ENCODE results near the gene HS3ST6.
A peak's percentile ranks its signal among the peaks of the same experiment; 100 is the strongest.
"Not testable (repeated sequence)": the region's sequence is repeated elsewhere in the genome, so short reads cannot be mapped to it uniquely, and the experiment has no call there.

HS3ST6 gene

DNA sequence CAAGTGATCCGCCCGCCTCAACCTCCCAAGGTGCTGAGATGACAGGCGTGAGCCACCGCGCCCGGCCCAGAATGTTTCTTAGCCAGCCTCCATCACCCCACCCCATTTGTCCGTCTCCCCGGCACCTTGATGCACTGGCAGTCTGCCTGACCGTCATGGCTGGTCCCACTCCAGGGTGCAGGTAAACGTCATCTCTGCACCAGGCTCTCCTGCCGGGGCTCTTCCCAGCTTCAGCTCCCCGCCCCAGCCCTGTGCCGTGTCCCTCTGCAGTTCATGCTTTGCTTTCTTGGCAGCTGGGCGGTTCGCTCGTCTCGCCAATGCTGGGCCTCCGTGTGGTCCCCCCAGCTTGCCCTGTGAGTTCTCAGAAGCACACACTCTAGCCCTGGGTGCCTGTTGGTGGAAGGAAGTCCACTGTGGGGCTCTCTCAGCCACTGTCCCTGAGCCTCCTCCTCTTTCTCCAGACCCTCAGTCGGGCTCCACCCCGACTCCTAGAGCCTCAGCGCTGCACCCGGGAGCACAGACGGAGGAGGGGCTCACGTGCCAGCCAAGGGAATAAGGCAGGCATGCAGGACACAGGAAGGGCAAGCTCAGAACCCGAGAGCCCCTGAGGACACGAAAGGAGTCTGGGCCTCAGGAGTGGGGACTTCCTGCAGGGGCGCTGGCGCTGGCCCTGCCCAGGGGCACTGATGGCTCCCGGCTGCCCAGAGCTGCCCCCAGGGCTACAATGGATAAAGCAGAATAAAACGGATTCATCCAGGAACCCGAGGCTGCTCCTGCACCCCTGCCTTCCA lies 12.0 kb downstream of the HS3ST6 start:
- DNase-seq = no peak

DNA sequence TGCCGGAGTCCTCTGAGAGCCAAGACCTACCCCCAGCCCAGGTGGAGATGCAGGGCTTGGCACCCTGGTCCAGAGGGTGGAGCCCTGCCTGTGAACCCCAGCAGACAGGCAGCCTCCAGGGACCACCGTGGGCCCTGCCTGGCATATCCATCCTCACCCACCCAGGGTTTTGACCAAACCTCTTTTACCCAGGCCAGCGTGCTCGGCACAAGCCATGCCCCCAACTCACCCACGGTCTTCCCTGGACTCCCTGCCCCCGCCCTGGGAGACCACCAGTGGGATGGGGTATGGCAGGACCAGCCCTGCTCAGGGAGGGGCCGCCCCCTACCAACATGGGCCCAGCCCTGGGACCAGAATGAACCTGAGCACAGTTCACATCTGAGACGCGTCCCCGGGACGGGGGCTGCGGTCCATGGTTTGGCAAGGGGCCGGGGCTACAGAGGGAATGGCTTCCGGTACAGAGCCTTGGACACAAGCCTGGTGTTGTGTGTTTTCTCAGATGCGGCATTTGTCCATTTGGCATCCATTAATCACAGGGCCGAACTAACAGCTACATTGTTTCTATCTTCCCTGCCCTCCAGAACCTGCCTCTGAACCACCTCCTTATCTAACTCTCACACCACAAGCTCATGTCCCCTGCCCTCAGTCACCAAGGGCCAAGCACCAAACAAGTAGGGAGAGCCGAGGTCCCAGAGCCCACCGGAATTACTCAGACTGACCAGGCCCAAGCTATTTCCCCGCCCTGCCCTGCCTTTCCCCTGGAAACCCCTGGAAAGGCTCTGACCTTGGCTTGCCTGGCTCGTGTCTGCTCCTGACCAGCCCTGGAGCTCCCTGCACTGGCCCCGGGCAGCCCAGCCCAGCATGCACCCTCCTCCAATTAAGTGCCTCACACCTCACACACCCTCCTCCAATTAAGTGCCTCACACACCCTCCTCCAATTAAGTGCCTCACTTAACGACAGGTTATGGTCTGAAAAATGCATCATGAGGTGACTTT lies 14.1 kb downstream of the HS3ST6 start:
- peak; percentile 77 for DNase-seq

GRCh38 chr16:1903220-1903574 lies 15.0 kb downstream of the HS3ST6 start:
- no peak for DNase-seq

- no peak for DNase-seq
Observed at GRCh38 chr16:1902547-1903219, 15.5 kb downstream of the HS3ST6 start.

GRCh38 chr16:1900452-1900774 lies 17.8 kb downstream of the HS3ST6 start:
- DNase-seq = peak; percentile 98

DNA sequence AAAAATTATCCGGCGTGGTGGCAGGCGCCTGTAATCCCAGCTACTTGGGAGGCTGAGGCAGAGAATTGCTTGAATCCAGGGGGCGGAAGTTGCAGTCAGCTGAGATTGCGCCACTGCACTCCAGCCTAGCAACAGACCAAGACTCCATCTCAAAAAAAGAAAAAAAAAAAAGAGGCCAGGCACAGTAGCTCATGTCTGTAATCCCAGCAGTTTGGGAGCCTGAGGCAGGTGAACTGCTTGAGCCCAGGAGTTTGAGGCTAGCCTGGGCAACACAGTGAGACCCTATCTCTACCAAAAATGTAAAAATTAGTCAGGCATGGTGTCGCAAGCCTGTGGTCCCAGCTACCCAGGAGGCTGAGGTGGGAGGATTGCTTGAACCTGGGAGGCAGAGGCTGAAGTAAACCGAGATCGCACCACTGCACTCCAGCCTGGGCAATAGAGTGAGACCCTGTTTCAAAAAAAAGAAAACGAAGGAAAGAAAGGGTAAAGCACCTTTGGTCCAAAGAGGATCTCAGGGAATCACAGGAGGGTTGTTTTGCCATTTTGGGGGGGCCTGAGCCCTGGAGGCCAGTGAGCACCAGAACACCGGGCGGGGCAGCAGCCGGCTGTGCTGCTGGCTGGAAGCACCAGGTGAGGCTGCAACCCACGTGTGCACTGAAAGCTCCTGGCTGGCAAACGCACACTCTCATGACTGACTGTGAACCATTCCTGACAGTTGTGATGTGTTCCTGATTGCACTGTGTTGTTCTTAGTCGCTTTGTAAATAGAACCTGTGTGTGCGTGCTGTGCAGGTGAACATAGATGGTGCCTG lies 18.4 kb downstream of the HS3ST6 start:
- no peak for DNase-seq

DNA sequence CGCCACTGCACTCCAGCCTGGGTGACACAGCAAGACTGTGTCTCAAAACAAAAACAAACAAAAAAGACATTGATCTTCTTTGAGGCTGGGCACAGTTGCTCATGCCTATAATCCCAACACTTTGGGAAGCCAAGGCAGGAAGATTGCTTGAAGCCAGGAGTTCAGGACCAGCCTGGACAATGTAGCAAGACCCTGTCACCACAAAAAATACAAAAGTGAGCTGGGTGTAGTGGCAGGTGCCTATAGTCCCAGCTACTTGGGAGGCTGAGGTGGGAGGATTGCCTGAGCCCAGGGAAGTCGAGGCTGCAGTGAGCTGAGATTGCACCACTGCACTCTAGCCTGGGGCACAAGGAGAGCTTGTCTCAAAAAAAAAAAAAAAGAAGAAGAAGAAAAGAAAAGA lies 20.5 kb downstream of the HS3ST6 start:
- DNase-seq = not testable (repeated sequence)

DNA sequence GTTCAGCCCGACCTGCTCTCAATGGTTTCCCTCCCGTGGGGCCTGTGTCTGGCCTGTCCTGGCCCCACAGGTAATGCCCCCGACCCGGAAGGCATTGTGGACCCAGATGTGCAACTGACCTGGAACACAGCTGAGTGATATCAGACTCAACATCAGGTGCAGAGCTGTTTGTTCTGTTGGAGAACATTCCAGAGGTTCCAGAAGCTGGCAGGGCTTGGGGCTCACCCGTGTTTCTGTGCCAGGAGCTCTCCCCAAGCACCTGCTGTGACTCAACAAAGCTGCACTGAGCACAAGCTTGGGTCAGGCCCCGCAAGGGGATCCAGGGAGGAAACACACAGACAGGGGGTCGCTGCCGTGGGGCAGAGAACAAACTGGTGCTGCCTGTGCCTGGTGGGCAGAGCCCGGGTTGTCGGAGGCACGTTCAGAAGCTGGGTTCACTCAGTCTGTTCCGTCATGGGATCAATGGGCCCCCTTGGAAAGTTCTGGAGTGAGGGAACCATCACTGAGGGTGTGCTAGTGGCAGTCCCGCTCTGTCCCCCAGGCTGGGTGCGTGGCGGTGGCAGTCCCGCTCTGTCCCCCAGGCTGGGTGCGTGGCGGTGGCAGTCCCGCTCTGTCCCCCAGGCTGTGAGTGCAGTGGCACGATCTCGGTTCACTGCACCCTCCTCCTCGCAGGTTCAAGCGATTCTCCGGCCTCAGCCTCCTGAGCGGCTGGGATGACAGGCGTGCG lies 22.1 kb downstream of the HS3ST6 start:
- peak; percentile 30 for DNase-seq

GRCh38 chr16:1895068-1895467 lies 23.1 kb downstream of the HS3ST6 start:
- no peak for DNase-seq

DNA sequence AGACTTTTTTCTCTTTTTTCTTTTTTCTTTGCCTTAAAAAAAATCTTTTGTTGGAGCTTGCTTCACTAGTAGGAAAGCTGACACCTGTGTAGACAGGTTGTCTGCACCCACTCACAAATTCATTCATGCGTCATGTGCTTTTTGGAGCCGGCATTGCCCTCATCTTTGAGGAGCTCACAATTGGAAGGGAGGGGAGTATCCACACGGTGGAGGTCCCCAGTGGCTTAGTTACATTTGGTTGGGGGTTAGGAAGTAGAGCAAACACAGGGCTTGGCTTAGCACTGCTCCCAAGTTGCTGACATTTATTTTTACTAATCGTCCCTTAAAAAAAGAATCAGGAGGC lies 27.5 kb downstream of the HS3ST6 start:
- DNase-seq = no peak

DNA sequence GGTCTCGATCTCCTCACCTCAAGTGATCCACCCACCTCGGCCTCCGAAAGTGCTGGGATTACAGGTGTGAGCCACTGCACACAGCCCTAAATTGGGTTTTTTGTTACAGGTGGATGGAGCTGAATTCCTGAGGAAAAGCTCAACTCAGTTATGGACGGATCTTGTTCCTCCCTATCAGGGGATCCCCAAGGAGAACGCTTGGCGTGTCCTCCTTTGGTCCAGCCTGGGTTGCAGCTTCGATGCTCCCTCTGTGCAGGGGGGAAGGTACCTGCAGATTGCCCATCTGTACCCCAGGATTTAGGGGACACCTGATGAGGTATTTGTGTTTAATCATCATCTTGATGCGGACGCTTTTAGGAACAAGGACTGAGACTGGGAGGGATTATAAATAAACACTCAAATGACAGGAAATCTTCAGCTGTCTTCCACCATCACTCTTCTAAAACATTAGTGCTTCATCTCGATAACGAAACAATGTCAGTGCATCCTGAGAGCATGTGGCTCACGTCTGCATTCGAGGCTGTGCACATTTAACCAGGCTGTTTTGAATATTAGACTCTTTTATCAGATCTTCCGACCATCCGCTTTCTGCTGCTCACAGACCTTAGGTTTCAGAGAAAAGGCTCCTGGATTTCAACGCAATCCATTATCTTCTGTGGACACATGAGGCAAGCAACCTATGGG lies 28.0 kb downstream of the HS3ST6 start:
- DNase-seq = no peak

DNA sequence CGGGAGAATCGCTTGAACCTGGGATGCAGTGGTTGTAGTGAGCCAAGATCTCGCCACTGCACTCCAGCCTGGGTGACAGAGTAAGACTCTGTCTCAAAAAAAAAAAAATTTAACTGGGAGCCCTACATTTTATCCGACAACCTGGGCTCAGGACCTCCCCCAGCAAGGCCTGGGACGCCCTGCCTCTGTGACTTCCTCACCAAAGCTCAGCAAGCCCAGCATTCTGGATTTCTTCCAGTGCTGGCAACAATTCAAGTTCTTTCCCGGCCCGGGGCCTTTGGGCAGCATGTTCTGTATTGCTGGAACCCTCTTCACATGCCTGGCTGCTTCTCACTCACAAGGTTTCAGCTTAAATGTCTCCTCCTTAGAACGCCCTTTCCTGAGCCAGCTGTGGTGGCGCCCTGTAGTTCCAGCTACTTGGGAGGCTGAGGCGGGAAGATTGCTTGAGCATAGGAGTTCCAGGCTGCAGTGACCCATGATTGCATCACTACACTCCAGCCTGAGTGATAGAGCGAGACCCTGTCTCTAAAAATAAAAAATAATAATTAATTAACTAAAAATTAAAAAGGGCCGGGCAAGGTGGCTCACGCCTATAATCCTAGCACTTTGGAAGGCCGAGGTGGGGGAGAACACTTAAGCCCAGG lies 30.4 kb downstream of the HS3ST6 start:
- no peak for DNase-seq

GRCh38 chr16:1884889-1885288 lies 33.3 kb downstream of the HS3ST6 start:
- no peak for DNase-seq

DNA sequence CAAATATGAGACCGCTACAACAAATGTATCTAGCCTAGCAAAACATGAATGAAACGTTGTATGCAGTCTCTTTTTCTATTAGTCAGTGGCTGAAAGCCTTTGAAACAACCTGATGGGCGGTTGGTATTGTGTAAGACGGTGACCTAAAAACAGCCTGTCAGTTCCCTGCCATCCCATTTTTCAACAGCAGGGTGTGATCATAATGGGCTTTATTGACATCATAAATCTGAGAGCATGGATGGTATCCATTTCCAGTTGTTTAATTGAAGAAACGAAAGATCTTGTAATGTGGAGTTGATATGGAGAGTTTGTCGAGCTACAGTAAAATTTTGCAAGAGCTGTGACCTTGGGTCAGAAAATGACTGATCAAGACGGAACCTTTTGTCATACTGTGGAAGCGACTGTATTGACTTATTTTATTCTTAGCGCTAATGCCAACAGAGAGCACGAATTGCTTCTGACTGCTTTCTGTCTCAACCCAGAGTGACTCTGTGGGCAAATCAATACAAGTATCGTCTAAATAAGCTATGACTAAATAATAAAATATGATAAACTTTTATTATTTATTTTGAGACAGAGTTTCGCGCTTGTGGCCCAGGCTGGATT lies 34.0 kb downstream of the HS3ST6 start:
- DNase-seq = peak; percentile 58

GRCh38 chr16:1881172-1881571 lies 37.0 kb downstream of the HS3ST6 start:
- DNase-seq = not testable (repeated sequence)

- DNase-seq = peak; percentile 55
Observed at GRCh38 chr16:1879477-1879876, 38.7 kb downstream of the HS3ST6 start.

GRCh38 chr16:1878256-1878655 lies 40.0 kb downstream of the HS3ST6 start:
- DNase-seq = no peak

DNA sequence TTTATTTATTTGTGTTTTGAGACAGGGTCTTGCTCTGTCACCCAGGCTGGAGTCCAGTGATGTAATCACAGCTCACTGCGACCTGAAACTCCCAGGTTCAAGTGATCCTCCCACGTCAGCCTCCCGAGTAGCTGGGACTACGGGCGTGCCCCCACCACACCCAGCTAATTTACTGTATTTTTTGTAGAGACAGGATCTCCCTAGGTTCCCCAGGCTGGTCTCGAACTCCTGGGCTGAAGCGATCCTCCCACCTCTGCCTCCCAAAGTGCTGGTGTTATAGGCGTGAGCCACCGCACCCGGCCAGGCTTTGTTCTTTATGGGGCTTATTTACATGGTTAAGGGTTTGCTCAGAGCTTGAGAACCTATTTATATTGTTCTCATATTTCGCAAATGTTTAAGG lies 40.4 kb downstream of the HS3ST6 start:
- peak; percentile 14 for DNase-seq

GRCh38 chr16:1877089-1877488 lies 41.1 kb downstream of the HS3ST6 start:
- no peak for DNase-seq

DNA sequence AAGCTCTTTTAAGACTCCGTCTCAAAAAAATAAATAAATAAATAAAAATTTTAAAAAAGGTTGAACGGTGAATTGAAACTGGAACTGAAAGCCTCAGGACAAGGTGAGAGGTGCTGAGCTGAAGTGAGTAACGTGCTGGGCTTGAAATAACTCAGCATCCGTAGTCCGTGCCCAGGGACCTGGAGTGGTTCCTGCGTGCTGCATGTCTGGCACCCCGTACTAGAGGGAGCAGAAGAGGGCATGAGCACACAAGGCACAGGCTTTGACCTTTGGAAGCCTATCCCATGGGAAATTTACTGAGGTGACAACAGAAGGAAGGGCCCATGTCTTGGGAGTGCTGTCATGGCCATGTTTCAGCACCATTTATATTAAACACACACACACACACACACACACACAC lies 41.7 kb downstream of the HS3ST6 start:
- DNase-seq = no peak

Data from NCI-H146 (cell line).